ENCODE results near the gene ZNF619.

ZNF619 gene

DNA sequence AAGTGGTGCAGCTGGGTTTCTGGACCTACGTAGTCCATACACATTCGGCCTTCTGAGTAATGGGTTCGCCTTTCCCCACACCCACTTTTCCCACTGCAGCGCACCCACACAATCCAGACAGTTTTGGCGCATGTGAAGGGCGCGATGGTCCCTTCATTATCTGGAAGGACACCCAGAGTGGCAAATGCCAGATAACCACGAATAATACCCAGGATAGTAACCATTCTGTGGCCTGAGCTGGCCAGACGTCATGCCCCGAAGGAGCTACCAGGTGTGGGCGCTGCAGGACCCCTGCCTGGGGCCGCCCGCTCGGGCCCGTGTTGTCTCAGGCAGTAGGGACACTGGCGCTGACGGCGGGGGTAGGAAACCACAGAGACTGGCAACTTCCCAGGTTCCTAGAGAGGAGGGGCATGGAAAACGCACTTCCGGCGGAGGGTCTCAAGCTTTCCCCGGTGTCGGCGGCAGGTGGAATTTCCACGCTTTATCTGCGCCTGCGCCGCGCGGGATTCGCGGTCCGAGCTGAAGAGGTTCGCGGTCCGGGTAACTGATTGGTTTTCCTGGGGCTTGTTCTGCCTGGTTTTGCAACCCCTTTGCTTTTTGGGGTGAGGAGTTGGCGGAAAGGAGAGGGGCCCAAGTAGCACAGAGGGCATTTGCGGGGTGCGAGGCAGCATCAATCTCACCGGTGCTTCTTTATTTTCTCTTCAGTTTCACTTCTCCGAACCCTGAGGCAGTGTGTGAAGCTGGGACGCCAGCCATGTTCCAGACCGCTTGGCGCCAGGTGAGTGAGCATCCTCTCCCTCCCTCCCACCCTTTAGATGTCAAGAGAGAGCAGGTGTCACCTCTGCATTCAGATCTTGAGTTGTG lies 28.9 kb downstream of the ZNF619 start, which contains the start of gene ZNF620:
Gene ZNF620 (plus strand): TSS at position 441 of the 864 bp plus-strand sequence. CDS start 314 bp downstream, at position 755.
- Histone ChIP-seq H4K91ac (ENCODE audit: low read depth, low read length, poor library complexity) (no peak within 1 kb of the TSS), H3K4me1 (ENCODE audit: control insufficient read depth in 2 of 2, insufficient read depth in 1 of 2, low read depth in 1 of 2, low read length in 2 of 2) (peaks cover 2 to 3% of the 10 kb centered on the region in 2 donors), H3K4me2 (ENCODE audit: insufficient read depth, low read length, poor library complexity, severe bottlenecking) (peak within 1 kb of the TSS; percentile 61), H3K9ac (ENCODE audit: low read depth, low read length, poor library complexity) (peak within 1 kb of the TSS; percentile 63), H2BK15ac (ENCODE audit: low read length) (peak within 1 kb of the TSS; percentile 15), H2BK12ac (ENCODE audit: low read length) (no peak within 1 kb of the TSS), H2AFZ (ENCODE audit: low read length) (peak within 1 kb of the TSS; percentile 97), H3K4me3 (ENCODE audit: low read length in 2 of 2) (peak within 1 kb of the TSS; percentile 71 to 96), H4K8ac (ENCODE audit: low read depth, low read length) (peak within 1 kb of the TSS; percentile 98), H2BK120ac (ENCODE audit: low read depth, low read length) (no peak within 1 kb of the TSS), H3K9me3 (replicated peaks in 1 of 2; ENCODE audit: control insufficient read depth in 2 of 2, insufficient read depth in 1 of 2, low read depth in 1 of 2, low read length in 2 of 2) (peaks cover 0 to 11% of the 10 kb centered on the region in 2 donors), H3K4ac (ENCODE audit: low read length) (no peak within 1 kb of the TSS), H3K14ac (ENCODE audit: low read length) (peak within 1 kb of the TSS; percentile 63), H3K79me1 (ENCODE audit: low read depth, low read length) (no peaks in the 10 kb centered on the region), H3K27ac (replicated peaks; ENCODE audit: low read length) (peak within 1 kb of the TSS; percentile 46), H3K36me3 (replicated peaks in 1 of 2; ENCODE audit: control insufficient read depth in 2 of 2, insufficient read depth in 2 of 2, low read length in 2 of 2) (peaks cover 6 to 34% of the 10 kb centered on the region in 2 donors), H3K18ac (ENCODE audit: low read length) (peak within 1 kb of the TSS; percentile 91), H2AK5ac (ENCODE audit: low read depth, low read length) (peak within 1 kb of the TSS; percentile 86), H3K23ac (ENCODE audit: low read depth, low read length, poor library complexity) (no peak within 1 kb of the TSS), H3K27me3 (ENCODE audit: control insufficient read depth in 3 of 3, insufficient read depth in 3 of 3, low read depth in 1 of 3, low read length in 3 of 3) (no peaks in the 10 kb centered on the region), H2BK5ac (ENCODE audit: low read length) (peak within 1 kb of the TSS; percentile 8)
- peak; percentile 83 for DNase-seq (ENCODE audit: low spot score)
- no CpG with 5 or more reads among the region's 44 CpGs for WGBS, 2 donors (ENCODE audit: extremely low coverage in 2 of 2, insufficient read length in 2 of 2, insufficient replicate concordance in 1 of 2)

DNA sequence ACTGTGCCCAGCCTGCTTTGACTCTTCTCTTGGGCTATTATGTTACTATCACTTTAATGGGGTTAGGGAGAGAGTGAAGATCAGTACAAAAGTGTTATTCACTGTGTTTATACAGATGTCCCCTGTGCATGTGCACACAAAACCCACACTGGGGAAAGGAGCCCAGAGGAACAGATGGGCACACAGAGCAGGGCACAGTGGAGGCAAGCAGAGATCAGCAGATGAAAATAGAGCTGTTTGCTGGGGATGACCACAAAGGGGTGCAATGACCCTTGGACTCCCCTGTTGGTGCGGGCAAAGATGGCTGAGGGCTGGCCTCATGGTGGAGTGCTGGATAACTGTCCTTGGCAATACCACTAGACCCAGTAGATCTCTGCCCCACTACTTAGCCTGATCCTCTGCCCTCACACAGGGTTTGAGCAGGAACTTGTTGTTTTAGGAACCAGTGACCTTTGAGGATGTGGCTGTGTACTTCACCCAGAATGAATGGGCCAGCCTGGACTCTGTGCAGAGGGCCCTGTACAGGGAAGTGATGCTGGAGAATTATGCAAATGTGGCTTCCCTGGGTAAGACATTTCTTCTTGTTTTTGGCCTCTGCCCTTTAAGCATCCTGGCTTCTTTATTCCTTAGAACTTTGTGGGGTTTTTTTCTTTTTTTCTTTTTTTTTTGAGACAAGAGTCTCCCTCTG lies 34.3 kb downstream of the ZNF619 start:
- Histone ChIP-seq H3K27ac (replicated peaks; ENCODE audit: low read length) (no peak overlapping the region), H3K18ac (ENCODE audit: low read length) (no peak overlapping the region), H3K14ac (ENCODE audit: low read length) (no peak overlapping the region), H3K9me3 (replicated peaks in 1 of 2; ENCODE audit: control insufficient read depth in 2 of 2, insufficient read depth in 1 of 2, low read depth in 1 of 2, low read length in 2 of 2) (peaks cover 0 to 11% of the 10 kb centered on the region in 2 donors), H2BK15ac (ENCODE audit: low read length) (no peak overlapping the region), H3K9ac (ENCODE audit: low read depth, low read length, poor library complexity) (no peak overlapping the region), H4K8ac (ENCODE audit: low read depth, low read length) (no peak overlapping the region), H2BK5ac (ENCODE audit: low read length) (no peak overlapping the region), H2BK120ac (ENCODE audit: low read depth, low read length) (no peak overlapping the region), H2AFZ (ENCODE audit: low read length) (no peak overlapping the region), H3K36me3 (replicated peaks in 1 of 2; ENCODE audit: control insufficient read depth in 2 of 2, insufficient read depth in 2 of 2, low read length in 2 of 2) (peaks cover 30 to 83% of the 10 kb centered on the region in 2 donors), H3K4ac (ENCODE audit: low read length) (no peak overlapping the region), H3K4me3 (ENCODE audit: low read length in 2 of 2) (no peak overlapping the region), H3K27me3 (ENCODE audit: control insufficient read depth in 3 of 3, insufficient read depth in 3 of 3, low read depth in 1 of 3, low read length in 3 of 3) (no peaks in the 10 kb centered on the region), H3K4me2 (ENCODE audit: insufficient read depth, low read length, poor library complexity, severe bottlenecking) (no peak overlapping the region), H3K79me1 (ENCODE audit: low read depth, low read length) (no peaks in the 10 kb centered on the region), H3K4me1 (ENCODE audit: control insufficient read depth in 2 of 2, insufficient read depth in 1 of 2, low read depth in 1 of 2, low read length in 2 of 2) (no peaks in the 10 kb centered on the region), H2AK5ac (ENCODE audit: low read depth, low read length) (no peak overlapping the region), H3K23ac (ENCODE audit: low read depth, low read length, poor library complexity) (no peak overlapping the region), H4K91ac (ENCODE audit: low read depth, low read length, poor library complexity) (no peak overlapping the region), H2BK12ac (ENCODE audit: low read length) (no peak overlapping the region)
- no peak for DNase-seq (ENCODE audit: low spot score)
- no CpG with 5 or more reads among the region's 1 CpG for WGBS, 2 donors (ENCODE audit: extremely low coverage in 2 of 2, insufficient read length in 2 of 2, insufficient replicate concordance in 1 of 2)

DNA sequence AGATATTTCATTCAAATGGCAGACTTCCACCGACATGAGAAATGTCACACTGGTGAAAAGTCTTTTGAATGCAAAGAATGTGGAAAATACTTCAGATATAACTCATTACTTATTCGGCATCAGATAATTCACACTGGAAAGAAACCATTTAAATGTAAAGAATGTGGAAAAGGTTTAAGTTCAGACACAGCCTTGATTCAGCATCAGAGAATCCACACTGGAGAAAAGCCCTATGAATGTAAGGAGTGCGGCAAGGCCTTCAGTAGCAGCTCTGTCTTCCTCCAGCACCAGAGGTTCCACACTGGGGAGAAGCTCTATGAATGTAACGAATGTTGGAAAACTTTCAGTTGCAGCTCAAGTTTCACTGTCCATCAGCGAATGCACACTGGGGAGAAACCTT lies 39.3 kb downstream of the ZNF619 start:
- H4K91ac ChIP-seq (ENCODE audit: low read depth, low read length, poor library complexity): no peak overlapping the region
- H4K8ac ChIP-seq (ENCODE audit: low read depth, low read length): no peak overlapping the region
- H2BK12ac ChIP-seq (ENCODE audit: low read length): no peak overlapping the region
- H3K4me2 ChIP-seq (ENCODE audit: insufficient read depth, low read length, poor library complexity, severe bottlenecking): no peak overlapping the region
- no peak overlapping the region for H3K23ac ChIP-seq (ENCODE audit: low read depth, low read length, poor library complexity)
- H2AK5ac ChIP-seq (ENCODE audit: low read depth, low read length): no peak overlapping the region
- H3K14ac ChIP-seq (ENCODE audit: low read length): no peak overlapping the region
- H2BK120ac ChIP-seq (ENCODE audit: low read depth, low read length): no peak overlapping the region
- WGBS, 2 donors (ENCODE audit: extremely low coverage in 2 of 2, insufficient read length in 2 of 2, insufficient replicate concordance in 1 of 2): no CpG with 5 or more reads among the region's 5 CpGs
- H3K27me3 ChIP-seq (ENCODE audit: control insufficient read depth in 3 of 3, insufficient read depth in 3 of 3, low read depth in 1 of 3, low read length in 3 of 3): no peaks in the 10 kb centered on the region
- no peak overlapping the region for H2BK5ac ChIP-seq (ENCODE audit: low read length)
- peaks cover 0 to 9% of the 10 kb centered on the region in 2 donors for H3K9me3 ChIP-seq (replicated peaks in 1 of 2; ENCODE audit: control insufficient read depth in 2 of 2, insufficient read depth in 1 of 2, low read depth in 1 of 2, low read length in 2 of 2)
- H3K9ac ChIP-seq (ENCODE audit: low read depth, low read length, poor library complexity): no peak overlapping the region
- no peak overlapping the region for H3K4me3 ChIP-seq (ENCODE audit: low read length in 2 of 2)
- no peaks in the 10 kb centered on the region for H3K79me1 ChIP-seq (ENCODE audit: low read depth, low read length)
- no peak overlapping the region for H2BK15ac ChIP-seq (ENCODE audit: low read length)
- H3K36me3 ChIP-seq (replicated peaks in 1 of 2; ENCODE audit: control insufficient read depth in 2 of 2, insufficient read depth in 2 of 2, low read length in 2 of 2): peaks cover 34 to 75% of the 10 kb centered on the region in 2 donors
- H3K4me1 ChIP-seq (ENCODE audit: control insufficient read depth in 2 of 2, insufficient read depth in 1 of 2, low read depth in 1 of 2, low read length in 2 of 2): no peaks in the 10 kb centered on the region
- no peak overlapping the region for H2AFZ ChIP-seq (ENCODE audit: low read length)
- no peak overlapping the region for H3K4ac ChIP-seq (ENCODE audit: low read length)
- no peak overlapping the region for H3K27ac ChIP-seq (replicated peaks; ENCODE audit: low read length)
- no peak for DNase-seq (ENCODE audit: low spot score)
- no peak overlapping the region for H3K18ac ChIP-seq (ENCODE audit: low read length)

DNA sequence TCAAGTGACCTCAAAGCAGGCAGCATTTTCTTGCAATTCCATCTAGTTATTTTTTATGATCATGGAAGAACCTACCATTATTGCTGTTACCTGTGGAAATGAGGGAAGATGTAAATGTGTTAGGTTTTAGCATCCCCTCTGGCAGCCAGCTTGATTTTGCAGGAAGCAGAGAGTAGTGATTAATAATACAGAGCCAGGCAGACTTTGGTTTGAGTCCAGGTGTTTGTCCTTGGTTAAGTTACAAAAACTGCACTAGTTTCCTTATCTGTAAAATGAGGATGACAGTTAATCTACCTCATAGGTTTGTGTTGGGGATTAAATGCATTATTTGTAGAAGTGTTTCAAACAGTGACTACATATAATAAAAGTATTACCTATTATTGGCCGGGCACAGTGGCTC lies 41.1 kb downstream of the ZNF619 start:
- H2BK120ac ChIP-seq (ENCODE audit: low read depth, low read length): no peak overlapping the region
- H3K9ac ChIP-seq (ENCODE audit: low read depth, low read length, poor library complexity): no peak overlapping the region
- no peak overlapping the region for H4K91ac ChIP-seq (ENCODE audit: low read depth, low read length, poor library complexity)
- H3K36me3 ChIP-seq (replicated peaks in 1 of 2; ENCODE audit: control insufficient read depth in 2 of 2, insufficient read depth in 2 of 2, low read length in 2 of 2): peaks cover 24 to 58% of the 10 kb centered on the region in 2 donors
- no peak overlapping the region for H3K4ac ChIP-seq (ENCODE audit: low read length)
- H3K18ac ChIP-seq (ENCODE audit: low read length): no peak overlapping the region
- no peak overlapping the region for H3K4me2 ChIP-seq (ENCODE audit: insufficient read depth, low read length, poor library complexity, severe bottlenecking)
- WGBS, 2 donors (ENCODE audit: extremely low coverage in 2 of 2, insufficient read length in 2 of 2, insufficient replicate concordance in 1 of 2): no CpG with 5 or more reads among the region's 1 CpG
- no peak overlapping the region for H2BK12ac ChIP-seq (ENCODE audit: low read length)
- no peak overlapping the region for H3K14ac ChIP-seq (ENCODE audit: low read length)
- H2AK5ac ChIP-seq (ENCODE audit: low read depth, low read length): no peak overlapping the region
- no peak overlapping the region for H2BK5ac ChIP-seq (ENCODE audit: low read length)
- H3K79me1 ChIP-seq (ENCODE audit: low read depth, low read length): no peaks in the 10 kb centered on the region
- no peak overlapping the region for H3K27ac ChIP-seq (replicated peaks; ENCODE audit: low read length)
- H2BK15ac ChIP-seq (ENCODE audit: low read length): no peak overlapping the region
- H2AFZ ChIP-seq (ENCODE audit: low read length): no peak overlapping the region
- no peaks in the 10 kb centered on the region for H3K4me1 ChIP-seq (ENCODE audit: control insufficient read depth in 2 of 2, insufficient read depth in 1 of 2, low read depth in 1 of 2, low read length in 2 of 2)
- peaks cover 0 to 9% of the 10 kb centered on the region in 2 donors for H3K9me3 ChIP-seq (replicated peaks in 1 of 2; ENCODE audit: control insufficient read depth in 2 of 2, insufficient read depth in 1 of 2, low read depth in 1 of 2, low read length in 2 of 2)
- no peak overlapping the region for H3K23ac ChIP-seq (ENCODE audit: low read depth, low read length, poor library complexity)
- DNase-seq (ENCODE audit: low spot score): no peak
- H3K27me3 ChIP-seq (ENCODE audit: control insufficient read depth in 3 of 3, insufficient read depth in 3 of 3, low read depth in 1 of 3, low read length in 3 of 3): no peaks in the 10 kb centered on the region
- H4K8ac ChIP-seq (ENCODE audit: low read depth, low read length): no peak overlapping the region
- no peak overlapping the region for H3K4me3 ChIP-seq (ENCODE audit: low read length in 2 of 2)
